HG02943 (cell line): ENCODE measurements around the gene STRN.
"Not testable (repeated sequence)": the region's sequence is repeated elsewhere in the genome, so short reads cannot be mapped to it uniquely, and the experiment has no call there.

Experiments
- ATAC-seq: cut with Tn5 transposase; IDR thresholded peaks from one replicate; pipeline ENCODE4 v1.9.1; 2021; ENCODE audit warnings: mild to moderate bottlenecking, low read depth, moderate library complexity; ENCODE audit not compliant: unreplicated experiment

STRN gene

GRCh38 chr2:36854241-36854640, 112.1 kb downstream of the STRN start:
- no peak for ATAC-seq

GRCh38 chr2:36849265-36849664, 117.1 kb downstream of the STRN start:
- ATAC-seq: no peak

DNA sequence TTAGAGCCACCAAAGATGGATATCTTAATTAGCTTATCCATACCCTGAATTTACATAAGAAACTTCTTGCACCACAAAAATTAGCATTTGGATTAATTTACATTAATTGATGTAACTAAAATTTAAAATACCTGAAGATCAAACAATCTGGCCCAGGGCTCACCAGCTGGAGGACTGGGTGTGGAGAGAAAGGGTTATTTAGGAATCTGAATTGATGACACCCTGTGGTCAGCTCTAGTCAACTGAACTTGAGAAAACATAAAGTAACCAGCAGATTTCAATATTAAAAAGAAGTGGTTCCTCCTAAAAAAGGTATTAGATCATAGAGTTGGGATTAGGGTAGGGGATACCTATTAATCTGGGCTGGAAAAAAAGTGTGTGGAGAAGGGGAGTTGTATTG, 122.5 kb downstream of the STRN start:
- no peak for ATAC-seq

DNA sequence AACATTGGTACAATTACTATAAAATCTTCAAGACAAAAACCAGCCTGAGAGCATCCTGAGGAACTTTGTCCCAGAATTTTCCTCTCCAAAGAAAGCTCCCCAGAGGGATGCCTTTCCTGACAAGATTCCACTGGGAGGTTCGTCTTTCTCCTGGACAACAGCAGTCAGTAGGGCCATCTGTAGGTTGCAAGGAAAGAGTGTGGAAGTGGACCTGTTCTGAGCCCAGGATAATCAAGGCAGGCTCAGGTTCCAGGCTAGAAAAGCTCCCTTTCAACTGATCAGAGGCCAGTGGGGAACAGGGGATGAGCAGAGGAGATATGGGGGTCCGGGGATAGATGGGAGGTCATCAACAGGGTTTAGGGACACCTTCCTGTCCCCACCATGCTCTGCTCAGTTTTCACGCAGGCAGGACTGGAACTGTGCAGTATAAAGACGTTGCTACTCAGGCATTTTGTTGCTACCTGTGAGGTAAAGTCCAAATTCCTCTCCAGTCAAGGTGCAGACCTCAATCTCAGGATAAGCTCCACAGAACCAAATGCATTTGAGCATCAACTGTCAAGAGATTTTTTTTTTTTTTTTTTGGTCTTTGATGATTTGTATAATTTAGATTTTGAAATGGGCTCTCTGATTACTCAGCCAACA, 126.2 kb downstream of the STRN start:
- no peak for ATAC-seq

- no peak for ATAC-seq
These were observed 131.4 kb downstream of the STRN start for GRCh38 chr2:36834731-36835524.

GRCh38 chr2:36834203-36834602, 132.1 kb downstream of the STRN start:
- no peak for ATAC-seq

- no peak for ATAC-seq
These were observed 135.2 kb downstream of the STRN start for GRCh38 chr2:36831185-36831584.

- not testable (repeated sequence) for ATAC-seq
These were observed 141.7 kb downstream of the STRN start for GRCh38 chr2:36824683-36825082.

GRCh38 chr2:36824273-36824672, 142.1 kb downstream of the STRN start:
- no peak for ATAC-seq

DNA sequence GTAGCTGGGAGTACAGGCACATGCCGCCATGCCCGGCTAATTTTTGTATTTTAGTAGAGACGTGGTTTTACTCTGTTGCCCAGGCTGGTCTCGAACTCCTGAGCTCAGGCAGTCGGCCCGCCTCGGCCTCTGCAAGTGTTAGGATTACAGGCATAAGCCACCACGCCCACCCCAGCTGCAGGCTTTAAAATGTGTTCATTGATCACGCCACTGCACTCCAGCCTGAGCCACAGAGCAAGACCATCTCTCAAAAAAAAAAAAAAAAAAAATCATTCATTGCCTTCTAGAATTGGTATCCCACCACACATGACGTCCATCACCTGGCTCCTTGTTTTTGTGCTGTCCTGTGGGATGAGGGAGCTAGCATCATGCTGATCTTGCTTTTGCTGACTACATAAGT, 142.5 kb downstream of the STRN start:
- ATAC-seq: no peak

- ATAC-seq: no peak
These were observed 145.3 kb downstream of the STRN start for GRCh38 chr2:36820942-36821605.

DNA sequence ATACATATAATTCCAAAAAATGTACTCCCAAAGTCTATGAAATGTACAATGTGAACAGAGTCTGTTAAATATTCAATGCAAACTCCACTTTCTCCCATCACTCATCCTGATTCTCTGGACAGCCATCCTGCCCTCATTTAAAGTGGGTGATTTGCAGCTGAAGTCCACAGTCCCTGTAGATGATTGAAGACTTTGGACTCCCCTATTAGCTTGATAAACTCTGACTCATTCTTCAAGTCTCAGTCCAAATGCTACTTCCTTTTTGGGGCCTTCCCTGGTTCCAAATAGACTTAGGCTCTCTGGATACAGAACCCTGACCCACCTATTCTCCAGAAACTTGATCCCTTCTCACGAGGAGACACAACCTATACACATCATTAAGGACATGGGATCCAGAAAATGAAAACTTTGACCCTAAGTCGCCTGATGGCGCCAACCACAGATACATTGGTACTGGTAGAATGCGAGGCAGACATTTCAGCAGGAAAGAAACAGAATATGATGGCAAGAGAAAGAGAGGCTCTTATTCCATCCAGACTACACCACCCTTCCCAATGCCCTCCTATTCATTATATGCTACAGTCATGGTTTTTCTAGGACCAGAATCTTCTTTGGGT, 147.1 kb downstream of the STRN start:
- ATAC-seq: no peak

DNA sequence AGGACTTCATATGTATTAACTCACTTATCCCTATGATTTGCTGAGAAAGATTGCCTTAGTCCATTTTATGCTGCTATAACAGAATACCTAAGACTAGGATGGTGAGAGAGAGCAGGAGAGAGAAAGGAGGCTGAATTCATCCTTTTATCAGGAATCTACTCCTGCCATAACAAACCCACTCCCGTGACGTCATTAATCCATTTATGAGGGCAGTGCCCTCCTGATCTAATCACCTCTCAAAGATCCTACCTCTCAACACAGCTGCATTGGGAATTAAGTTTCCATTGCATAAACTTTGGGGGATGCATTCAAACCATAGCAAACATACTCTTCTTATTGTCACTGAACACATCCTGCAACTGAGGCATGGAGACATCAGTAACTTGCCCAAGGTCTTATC, 147.8 kb downstream of the STRN start:
- no peak for ATAC-seq

- ATAC-seq: no peak
These were observed 154.1 kb downstream of the STRN start for GRCh38 chr2:36812196-36812595.

DNA sequence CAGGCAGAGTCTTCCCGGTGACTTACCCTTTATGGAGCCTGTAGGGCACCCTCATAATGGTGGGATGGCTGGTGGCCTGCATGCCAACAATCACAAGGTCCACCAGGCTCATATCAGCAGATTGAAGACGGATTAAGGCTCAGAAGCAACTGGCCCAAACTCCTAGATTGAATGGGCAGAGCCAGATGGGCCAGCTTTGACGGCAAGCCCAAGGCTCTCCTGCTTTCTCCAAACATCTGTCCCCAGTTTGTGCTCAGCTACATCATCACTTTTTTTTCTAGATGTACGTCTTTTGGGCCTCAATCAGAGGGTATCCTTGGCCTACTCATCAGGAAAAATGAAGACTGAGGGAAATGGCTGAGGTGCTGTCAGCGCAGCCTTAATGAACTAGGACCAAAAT, 155.3 kb downstream of the STRN start:
- no peak for ATAC-seq

GRCh38 chr2:36809069-36809445, 157.3 kb downstream of the STRN start:
- ATAC-seq: no peak

DNA sequence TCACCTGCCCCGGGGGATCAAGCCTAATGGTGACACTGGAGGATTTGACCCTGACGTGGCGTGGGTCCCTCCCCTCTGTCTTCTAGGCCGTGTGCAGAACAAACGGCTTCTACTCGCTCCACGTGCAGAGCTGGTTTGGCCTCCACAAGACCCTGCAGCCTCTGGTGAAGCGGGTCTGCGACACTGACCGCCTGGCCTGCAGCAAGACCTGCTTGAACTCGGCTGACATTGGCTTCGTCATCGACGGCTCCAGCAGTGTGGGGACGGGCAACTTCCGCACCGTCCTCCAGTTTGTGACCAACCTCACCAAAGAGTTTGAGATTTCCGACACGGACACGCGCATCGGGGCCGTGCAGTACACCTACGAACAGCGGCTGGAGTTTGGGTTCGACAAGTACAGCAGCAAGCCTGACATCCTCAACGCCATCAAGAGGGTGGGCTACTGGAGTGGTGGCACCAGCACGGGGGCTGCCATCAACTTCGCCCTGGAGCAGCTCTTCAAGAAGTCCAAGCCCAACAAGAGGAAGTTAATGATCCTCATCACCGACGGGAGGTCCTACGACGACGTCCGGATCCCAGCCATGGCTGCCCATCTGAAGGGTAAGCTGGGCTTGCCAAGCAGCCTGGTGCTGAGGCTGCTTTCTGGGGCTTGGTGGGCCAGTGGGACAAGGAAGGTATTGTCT, 157.8 kb downstream of the STRN start:
- ATAC-seq: no peak

GRCh38 chr2:36807223-36807886, 159.0 kb downstream of the STRN start:
- no peak for ATAC-seq

GRCh38 chr2:36805635-36806224, 160.6 kb downstream of the STRN start:
- no peak for ATAC-seq

- ATAC-seq: no peak
These were observed 163.4 kb downstream of the STRN start for GRCh38 chr2:36802952-36803351.
